Endothelial cell of umbilical vein (primary cell): ENCODE measurements around the gene GCNT2. TPM values are rescaled to one million over a fixed set of nuclear protein-coding genes. Genes with fewer than 3 reads are reported as not detected.

Experiments
- BruUV-seq: library from RNA; stranded (reverse); fragments of 400-500 nt; replicated peaks from 2 replicates; lab custom pipeline; 2021; lab: Mats Ljungman, UMichigan
- CTCF ChIA-PET: fragments of 300-600, 350-600 bp; sonication (Branson Sonifier 250); formaldehyde crosslinking; loops from one replicate; lab custom pipeline; 2021; ENCODE audit warnings: antibody characterized with exemption, inconsistent platforms; lab: Charles Lee
- POLR2A ChIA-PET: fragments of 300-600, 350-600 bp; sonication (Branson Sonifier 250); formaldehyde crosslinking; loops from one replicate; lab custom pipeline; 2021; ENCODE audit warnings: antibody characterized with exemption, inconsistent platforms; lab: Charles Lee
- DNase-seq: peaks from one replicate; pipeline ENCODE4 v3.0.0-alpha.2; 2011; ENCODE audit warnings: low read depth, low spot score
- FAIRE-seq: peaks from 2 replicates; lab custom pipeline; 2011; peaks lifted over from hg19 to GRCh38; lab: Jason Lieb, UNC
- H2AFZ ChIP-seq: 2 replicates; pipeline ENCODE4 v1.6.0; 2012; ENCODE audit warnings: low read depth, low read length, control low read depth, inconsistent platforms
- H3K27ac ChIP-seq: 2 replicates; pipeline ENCODE4 v1.5.1; 2011; ENCODE audit warnings: low read depth, mild to moderate bottlenecking, control low read depth, low read length, moderate library complexity; ENCODE audit not compliant: insufficient read depth
- H3K27me3 ChIP-seq, 2 experiments: 2 replicates each; pipeline versions ENCODE4 v1.6.0 to v1.6.1; 2011; ENCODE audit warnings: low read length in 2 of 2, mixed read lengths in 1 of 2; ENCODE audit not compliant: control insufficient read depth in 2 of 2, insufficient read depth in 2 of 2
- H3K36me3 ChIP-seq, 2 experiments: 2 replicates in 1 of 2; 3 replicates in 1 of 2; pipeline ENCODE4 v1.5.1; 2011; ENCODE audit warnings: low read length in 2 of 2, mild to moderate bottlenecking in 1 of 2, moderate library complexity in 1 of 2; ENCODE audit not compliant: control insufficient read depth in 2 of 2, insufficient read depth in 2 of 2; ENCODE audit errors: extremely low read depth in 1 of 2
- H3K4me1 ChIP-seq: 3 replicates; pipeline ENCODE4 v1.5.1; 2011; ENCODE audit warnings: mild to moderate bottlenecking, low read length; ENCODE audit not compliant: control insufficient read depth, insufficient read depth; ENCODE audit errors: extremely low read depth
- H3K4me2 ChIP-seq: 2 replicates; pipeline ENCODE4 v1.6.1; 2011; ENCODE audit warnings: low read length, control low read depth, mixed read lengths; ENCODE audit not compliant: insufficient read depth
- H3K4me3 ChIP-seq, 3 experiments: fragments of 200-600 bp in 1 of 3; sonication (generic), shearing (Covaris generic) in 1 of 3; replicated peaks in 1 of 3; 2 replicates each; pipeline ENCODE4 v1.5.1; 2011 to 2016; ENCODE audit warnings: control low read depth in 3 of 3, low read length in 3 of 3, mild to moderate bottlenecking in 2 of 3, inconsistent platforms in 1 of 3, low read depth in 1 of 3, moderate library complexity in 1 of 3; ENCODE audit not compliant: insufficient read depth in 1 of 3
- H3K79me2 ChIP-seq: 2 replicates; pipeline ENCODE4 v1.6.0; 2012; ENCODE audit warnings: low read length, inconsistent platforms; ENCODE audit not compliant: control insufficient read depth, insufficient read depth
- H3K9ac ChIP-seq: replicated peaks from 2 replicates; pipeline ENCODE3; 2011; ENCODE audit warnings: low read length, control low read depth; ENCODE audit not compliant: insufficient read depth; ENCODE audit errors: extremely low read depth
- H3K9me1 ChIP-seq: replicated peaks from 3 replicates; pipeline ENCODE4 v1.6.0; 2011; ENCODE audit warnings: mild to moderate bottlenecking, low read length; ENCODE audit not compliant: control insufficient read depth, insufficient read depth; ENCODE audit errors: extremely low read depth
- H3K9me3 ChIP-seq: replicated peaks from 2 replicates; pipeline ENCODE4 v1.5.1; 2012; ENCODE audit warnings: low read length, inconsistent platforms; ENCODE audit not compliant: control insufficient read depth, insufficient read depth
- H4K20me1 ChIP-seq: replicated peaks from 2 replicates; pipeline ENCODE3; 2011; ENCODE audit warnings: mild to moderate bottlenecking, low read length; ENCODE audit not compliant: control insufficient read depth, insufficient read depth; ENCODE audit errors: extremely low read depth
- EZH2 ChIP-seq: IDR thresholded peaks from 2 replicates; pipeline ENCODE4 v1.6.1; 2012; ENCODE audit warnings: borderline replicate concordance, low read depth, mild to moderate bottlenecking, moderate library complexity, low read length, inconsistent platforms; ENCODE audit not compliant: severe bottlenecking
- FOS ChIP-seq: IDR thresholded peaks from 2 replicates; pipeline ENCODE4 v1.6.1; 2011; ENCODE audit warnings: mild to moderate bottlenecking, low read length, moderate library complexity, borderline replicate concordance; ENCODE audit not compliant: insufficient read depth
- GATA2 ChIP-seq: IDR thresholded peaks from 2 replicates; pipeline ENCODE4 v1.7.0; 2011; ENCODE audit warnings: low read depth, mild to moderate bottlenecking, moderate library complexity, mixed read lengths, low read length; ENCODE audit not compliant: insufficient read length, insufficient read depth
- JUN ChIP-seq: IDR thresholded peaks from 2 replicates; pipeline ENCODE4 v1.6.1; 2011; ENCODE audit warnings: borderline replicate concordance, low read depth; ENCODE audit not compliant: insufficient read length, insufficient read depth
- MAX ChIP-seq: IDR thresholded peaks from 2 replicates; pipeline ENCODE4 v1.6.1; 2011; ENCODE audit not compliant: insufficient read depth, insufficient read length
- MYC ChIP-seq: IDR thresholded peaks from one replicate; pipeline ENCODE4 v1.6.1; 2011; ENCODE audit warnings: mild to moderate bottlenecking, low read depth, low read length
- POLR2A ChIP-seq: IDR thresholded peaks from 2 replicates; pipeline ENCODE4 v1.6.1; 2012; ENCODE audit warnings: low read depth, mild to moderate bottlenecking, control low read depth, low read length
- POLR2AphosphoS5 ChIP-seq: IDR thresholded peaks from 2 replicates; pipeline ENCODE4 v1.6.1; 2012; ENCODE audit warnings: low read depth, mild to moderate bottlenecking, control low read depth, low read length, moderate library complexity; ENCODE audit not compliant: insufficient read depth
- dilution Hi-C: fragments of 300-500 bp; cut with MboI; formaldehyde crosslinking; loops from one replicate; pipeline ENCODE4 v1.15.0; 2019; ENCODE audit warnings: low sequenced_read_pairs; ENCODE audit not compliant: extremely low pct_ligation_motif_present
- intact Hi-C: fragments of 100-400 bp; cut with micrococcal nuclease; formaldehyde crosslinking; loops from one replicate; pipeline ENCODE4 v1.10.0; 2022
- polyA plus RNA-seq, 4 experiments: library from polyadenylated mRNA; depleted of rRNA in 3 of 4; stranded (reverse) in 3 of 4; unstranded in 1 of 4; fragments of >200 nt; gene quantifications; 2 replicates each; pipeline versions ENCODE4 v1.2.1 to v1.2.3, GENCODE V29; 2011 to 2012; ENCODE audit warnings: missing spikeins in 1 of 4
- total RNA-seq: library from RNA; stranded (reverse); gene quantifications from 2 replicates; pipeline ENCODE4 v1.2.3, GENCODE V29; 2021
- TF ChIP-seq, protein P1 (sequence below), 2 donors: IDR thresholded peaks; 1 replicate in 1 of 2; 2 replicates in 1 of 2; pipeline ENCODE4 v1.5.1; 2011; ENCODE audit warnings: low read length in 2 of 2, mild to moderate bottlenecking in 2 of 2, moderate library complexity in 2 of 2, control low read depth in 1 of 2, inconsistent platforms in 1 of 2, low read depth in 1 of 2; ENCODE audit not compliant: insufficient read depth in 1 of 2; ENCODE audit errors: extremely low read depth in 1 of 2

Gene GCNT2
- total and polyA plus RNA-seq, 2 donors (not counting 3 experiments of a cell fraction or from before 2014, with no cell fraction given): 3.8 to 10.9 TPM

DNA sequence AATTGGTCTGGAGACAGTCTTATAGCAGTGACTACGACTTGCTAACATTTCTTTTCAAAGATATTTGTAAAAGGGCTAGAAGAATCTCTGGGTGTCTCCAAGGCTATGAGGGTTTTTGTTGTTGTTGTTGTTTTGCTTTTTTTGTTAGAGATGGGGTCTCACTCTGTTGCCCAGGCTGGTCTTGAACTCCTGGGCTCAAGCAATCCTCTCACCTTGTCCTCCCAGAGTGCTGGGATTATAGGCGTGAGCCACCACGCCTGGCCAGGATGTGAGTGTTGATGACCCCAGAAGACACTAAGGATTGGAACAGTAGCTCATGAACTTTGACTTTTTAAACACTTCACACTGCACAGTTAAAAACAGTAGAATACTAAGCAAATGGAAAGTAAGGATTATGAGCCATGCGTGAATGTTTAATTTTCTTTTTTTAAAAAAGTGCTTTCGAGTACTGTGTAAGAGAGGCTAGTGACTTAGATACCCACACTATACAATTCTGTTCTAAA is 76.4 kb downstream of the GCNT2 start:
- dilution Hi-C loops: no loop called here

More for the DNA sequence above, 76.4 kb downstream of the GCNT2 start:
- TF ChIP-seq MAX (no peak), FOS (no peak), MYC (no peak), POLR2AphosphoS5 (no peak), POLR2A (no peak), GATA2 (no peak), EZH2 (no peak), JUN (no peak)
- TF ChIP-seq, protein P1, sequence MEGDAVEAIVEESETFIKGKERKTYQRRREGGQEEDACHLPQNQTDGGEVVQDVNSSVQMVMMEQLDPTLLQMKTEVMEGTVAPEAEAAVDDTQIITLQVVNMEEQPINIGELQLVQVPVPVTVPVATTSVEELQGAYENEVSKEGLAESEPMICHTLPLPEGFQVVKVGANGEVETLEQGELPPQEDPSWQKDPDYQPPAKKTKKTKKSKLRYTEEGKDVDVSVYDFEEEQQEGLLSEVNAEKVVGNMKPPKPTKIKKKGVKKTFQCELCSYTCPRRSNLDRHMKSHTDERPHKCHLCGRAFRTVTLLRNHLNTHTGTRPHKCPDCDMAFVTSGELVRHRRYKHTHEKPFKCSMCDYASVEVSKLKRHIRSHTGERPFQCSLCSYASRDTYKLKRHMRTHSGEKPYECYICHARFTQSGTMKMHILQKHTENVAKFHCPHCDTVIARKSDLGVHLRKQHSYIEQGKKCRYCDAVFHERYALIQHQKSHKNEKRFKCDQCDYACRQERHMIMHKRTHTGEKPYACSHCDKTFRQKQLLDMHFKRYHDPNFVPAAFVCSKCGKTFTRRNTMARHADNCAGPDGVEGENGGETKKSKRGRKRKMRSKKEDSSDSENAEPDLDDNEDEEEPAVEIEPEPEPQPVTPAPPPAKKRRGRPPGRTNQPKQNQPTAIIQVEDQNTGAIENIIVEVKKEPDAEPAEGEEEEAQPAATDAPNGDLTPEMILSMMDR (IDR thresholded peaks at IDR 0.05; ENCODE audit: extremely low read depth in 1 of 2, insufficient read depth in 1 of 2, low read depth in 1 of 2, low read length in 2 of 2): no peak
- Histone ChIP-seq H3K27me3 (no peaks in the 10 kb centered on the region), H3K4me2 (no peak overlapping the region), H3K4me1 (no peaks in the 10 kb centered on the region), H3K79me2 (no peaks in the 10 kb centered on the region), H3K27ac (no peak overlapping the region), H4K20me1 (no peaks in the 10 kb centered on the region), H3K9me3 (no peaks in the 10 kb centered on the region), H2AFZ (no peak overlapping the region), H3K36me3 (no peaks in the 10 kb centered on the region), H3K9ac (no peak overlapping the region), H3K4me3 (no peak overlapping the region), H3K9me1 (no peaks in the 10 kb centered on the region)
- FAIRE-seq: no peak
- DNase-seq: no peak
- ChIA-PET POLR2A (no interaction called here), CTCF (no interaction called here)
- no TSS peak for BruUV-seq
- intact Hi-C loops: no loop called here
